NCI-H146 treated with DMSO at 0.1 percent for 48 hours (cell line): ENCODE results near the gene ARL2BP.

Experiments used
- DNase-seq: peaks from one replicate; lab custom pipeline; 2025; ENCODE audit not compliant: unreplicated experiment; lab: John Stamatoyannopoulos, UW

ARL2BP gene

GRCh38 chr16:57235128-57236021, 9.7 kb upstream of the ARL2BP start:
- DNase-seq, result no peak

- DNase-seq, result no peak
Measured at GRCh38 chr16:57236022-57236350, 9.1 kb upstream of the ARL2BP start.

- no peak for DNase-seq
Measured at GRCh38 chr16:57238682-57239081, 6.4 kb upstream of the ARL2BP start.

- no peak for DNase-seq
Measured at GRCh38 chr16:57239107-57239506, 6.0 kb upstream of the ARL2BP start.

GRCh38 chr16:57240851-57241250, 4.2 kb upstream of the ARL2BP start:
- no peak for DNase-seq

- no peak for DNase-seq
Measured at GRCh38 chr16:57242650-57243049, 2.4 kb upstream of the ARL2BP start.

GRCh38 chr16:57244463-57244766, 644 bp upstream of the ARL2BP start:
- DNase-seq, result no peak

- DNase-seq, result peak; percentile 24
Measured at GRCh38 chr16:57245472-57246113, 534 bp downstream of the ARL2BP start.

- no peak for DNase-seq
Measured at GRCh38 chr16:57251352-57251751, 6.3 kb downstream of the ARL2BP start.

- no peak for DNase-seq
Measured at GRCh38 chr16:57252148-57252721, 7.2 kb downstream of the ARL2BP start.

GRCh38 chr16:57253466-57253865, 8.4 kb downstream of the ARL2BP start:
- no peak for DNase-seq

GRCh38 chr16:57255686-57256415, 10.8 kb downstream of the ARL2BP start:
- DNase-seq, result no peak

- no peak for DNase-seq
Measured at GRCh38 chr16:57256601-57257395, 11.7 kb downstream of the ARL2BP start.

GRCh38 chr16:57257455-57258070, 12.5 kb downstream of the ARL2BP start:
- no peak for DNase-seq

- no peak for DNase-seq
Measured at GRCh38 chr16:57258226-57258909, 13.3 kb downstream of the ARL2BP start.

- DNase-seq, result no peak
Measured at GRCh38 chr16:57258910-57259475, 13.9 kb downstream of the ARL2BP start.

GRCh38 chr16:57260294-57260929, 15.4 kb downstream of the ARL2BP start:
- DNase-seq, result no peak

- no peak for DNase-seq
Measured at GRCh38 chr16:57261806-57262205, 16.7 kb downstream of the ARL2BP start.
